Embryonic facial prominence (tissue), 1 donor: ENCODE results near the gene ZNF90.
"Not testable (repeated sequence)": the region's sequence is repeated elsewhere in the genome, so short reads cannot be mapped to it uniquely, and the experiment has no call there.

ENCODE experiments used
- DNase-seq: peaks from one replicate; pipeline ENCODE4 v3.0.0-alpha.2; 2016; ENCODE audit errors: extremely low spot score

Gene ZNF90

GRCh38 chr19:20103091-20103740, 25.4 kb downstream of the ZNF90 start:
- no peak for DNase-seq

GRCh38 chr19:20107301-20107700, 29.5 kb downstream of the ZNF90 start:
- no peak for DNase-seq

GRCh38 chr19:20118064-20118839, 40.5 kb downstream of the ZNF90 start:
- not testable (repeated sequence) for DNase-seq

GRCh38 chr19:20124879-20125278, 47.1 kb downstream of the ZNF90 start:
- DNase-seq = no peak

GRCh38 chr19:20132933-20133332, 55.1 kb downstream of the ZNF90 start:
- not testable (repeated sequence) for DNase-seq

GRCh38 chr19:20137714-20138113, 59.9 kb downstream of the ZNF90 start:
- DNase-seq = not testable (repeated sequence)

GRCh38 chr19:20151617-20152145, 73.9 kb downstream of the ZNF90 start:
- DNase-seq = no peak

GRCh38 chr19:20152506-20152905, 74.7 kb downstream of the ZNF90 start:
- DNase-seq = not testable (repeated sequence)

- no peak for DNase-seq
Observed at GRCh38 chr19:20153281-20153680, 75.5 kb downstream of the ZNF90 start.

- no peak for DNase-seq
Observed at GRCh38 chr19:20154636-20155035, 76.8 kb downstream of the ZNF90 start.

GRCh38 chr19:20162821-20163220, 85.0 kb downstream of the ZNF90 start:
- DNase-seq = no peak

GRCh38 chr19:20164456-20164855, 86.7 kb downstream of the ZNF90 start:
- DNase-seq = no peak

- no peak for DNase-seq
Observed at GRCh38 chr19:20165971-20166592, 88.3 kb downstream of the ZNF90 start.

- peak; percentile 85 for DNase-seq
Observed at GRCh38 chr19:20167020-20167644, 89.3 kb downstream of the ZNF90 start, which contains the start of gene ZNF486. Gene ZNF486, plus strand, starts transcription at chr19:20167214. Its CDS starts 117 bp downstream, at chr19:20167331.

- no peak for DNase-seq
Observed at GRCh38 chr19:20167651-20168122, 89.9 kb downstream of the ZNF90 start.
